GM12865 (cell line): ENCODE data around the gene UBE2D2.
A peak's percentile ranks its signal among the peaks of the same experiment; 100 is the strongest.

Experiments
- DNase-seq: peaks from one replicate; pipeline ENCODE4 v3.0.0; 2010; ENCODE audit warnings: low read depth
- H3K4me3 ChIP-seq: 2 replicates; pipeline ENCODE4 v1.5.1; 2011; ENCODE audit warnings: mild to moderate bottlenecking, low read depth, low read length, control low read depth
- CTCF ChIP-seq: IDR thresholded peaks from 2 replicates; pipeline ENCODE4 v1.5.1; 2011; ENCODE audit warnings: low read length, control low read depth, low read depth, inconsistent platforms; ENCODE audit not compliant: insufficient read depth; ENCODE audit errors: missing control alignments

UBE2D2 gene

GRCh38 chr5:139636207-139636792, 75.2 kb downstream of the UBE2D2 start:
- peak; percentile 98 for DNase-seq
- no peak for TF ChIP-seq CTCF
- H3K4me3 ChIP-seq, result peak overlapping the region; percentile 59

GRCh38 chr5:139636975-139637408, 75.9 kb downstream of the UBE2D2 start:
- peak overlapping the region; percentile 59 for H3K4me3 ChIP-seq
- DNase-seq, result peak; percentile 89
- no peak for TF ChIP-seq CTCF

- H3K4me3 ChIP-seq, result peak overlapping the region; percentile 59
- no peak for TF ChIP-seq CTCF
- peak; percentile 87 for DNase-seq
Observed at GRCh38 chr5:139637438-139638089, 76.4 kb downstream of the UBE2D2 start.

GRCh38 chr5:139638090-139638735, 77.1 kb downstream of the UBE2D2 start:
- peak overlapping the region; percentile 59 for H3K4me3 ChIP-seq
- DNase-seq, result peak; percentile 85

GRCh38 chr5:139638736-139639618, 77.8 kb downstream of the UBE2D2 start:
- peak; percentile 31 for DNase-seq
- TF ChIP-seq CTCF, result no peak
- no peak overlapping the region for H3K4me3 ChIP-seq

More at GRCh38 chr5:139638090-139638735, 77.1 kb downstream of the UBE2D2 start:
- no peak for TF ChIP-seq CTCF

GRCh38 chr5:139639619-139640380, 78.7 kb downstream of the UBE2D2 start:
- no peak for DNase-seq
- H3K4me3 ChIP-seq, result no peak overlapping the region
- no peak for TF ChIP-seq CTCF
